H1 (cell line): ENCODE data around the gene CACNA2D1. TPM values are rescaled to one million over a fixed set of nuclear protein-coding genes. Genes with fewer than 3 reads are reported as not detected.

Experiments used
- CHD7 ChIP-seq: fragments of 300-600 bp; sonication (generic); IDR thresholded peaks from 2 replicates; pipeline ENCODE4 v1.7.1; 2012; ENCODE audit warnings: low read length, moderate library complexity, mild to moderate bottlenecking, inconsistent platforms; ENCODE audit not compliant: insufficient replicate concordance
- CREB1 ChIP-seq: IDR thresholded peaks from 2 replicates; pipeline ENCODE4 v1.6.1; 2012; ENCODE audit warnings: inconsistent platforms
- GABPA ChIP-seq: IDR thresholded peaks from 2 replicates; pipeline ENCODE4 v1.6.1; 2011; ENCODE audit warnings: mild to moderate bottlenecking, low read length, moderate library complexity, borderline replicate concordance; ENCODE audit not compliant: insufficient read depth
- KDM5A ChIP-seq: fragments of 200-600 bp; IDR thresholded peaks from 2 replicates; pipeline ENCODE4 v1.7.1; 2012; ENCODE audit warnings: mild to moderate bottlenecking, low read length, inconsistent platforms, mixed read lengths
- RBBP5 ChIP-seq: IDR thresholded peaks from 2 replicates; pipeline ENCODE4 v1.7.1; 2012; ENCODE audit warnings: low read depth, mild to moderate bottlenecking, inconsistent platforms, low read length, moderate library complexity, borderline replicate concordance
- polyA plus RNA-seq, 7 experiments: library from polyadenylated mRNA; depleted of rRNA in 3 of 7; stranded (reverse) in 5 of 7; unstranded in 2 of 7; fragments of >200 nt in 5 of 7; fragments of 200-250 nt in 2 of 7; gene quantifications; 1 replicate in 5 of 7; 2 replicates in 1 of 7; 4 replicates in 1 of 7; pipeline versions ENCODE4 v1.2.1 to v1.2.3, GENCODE V29; 2011 to 2013; ENCODE audit warnings: missing spikeins in 2 of 7, mixed read lengths in 2 of 7
- total RNA-seq: library from RNA; stranded (reverse); fragmentation: NEBNext Ultra II Directional; extraction: Animal tissue kit (Norgen Biotek cat#: 25700); gene quantifications from 2 replicates; pipeline ENCODE4 v1.2.1, GENCODE V29; 2021

Gene CACNA2D1
- total and polyA plus RNA-seq, 2 of the 8 experiments (the other 6 are each of a cell fraction or from before 2014, with no cell fraction given): 4.3 to 27.3 TPM

DNA sequence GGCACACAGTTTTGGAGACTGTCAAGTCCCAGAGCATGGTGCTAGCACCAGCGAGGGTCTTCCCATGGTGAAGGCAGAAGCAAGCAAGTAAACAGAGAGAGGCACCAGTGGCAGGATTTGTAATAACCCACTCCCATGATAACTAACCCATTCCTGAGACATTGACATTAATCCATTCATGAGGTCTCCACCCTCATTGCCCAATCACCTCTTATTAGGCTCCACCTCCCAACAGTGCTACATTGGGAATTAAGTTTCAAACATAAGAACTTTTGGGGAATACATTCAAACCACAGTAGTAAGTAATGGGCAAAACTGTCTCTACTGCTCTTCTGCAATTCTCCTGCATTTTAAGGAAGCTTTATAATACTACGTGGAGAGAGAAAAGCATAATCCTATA is 193.6 kb downstream of the CACNA2D1 start (continued):
- TF ChIP-seq CHD7 (no peak), KDM5A (no peak), RBBP5 (no peak), GABPA (no peak), CREB1 (no peak)
